Activated CD4-positive, alpha-beta T cell treated with anti-CD3 and anti-CD28 coated beads, Interleukin-2, amount 10 ng/mL, durations not matched to agents 24 days and 14 days (primary cell): Measurements from ENCODE around the gene CHP2. TPM values are rescaled to one million over a fixed set of nuclear protein-coding genes. Genes with fewer than 3 reads are reported as not detected.
"Not testable (repeated sequence)": the region's sequence is repeated elsewhere in the genome, so short reads cannot be mapped to it uniquely, and the experiment has no call there.

Experiments used
- DNase-seq: peaks from one replicate; pipeline ENCODE4 v3.0.0; 2022
- H3K27ac Mint-ChIP-seq: one replicate; pipeline ENCODE4 v1.8.0; 2022; ENCODE audit warnings: mild to moderate bottlenecking, mixed read lengths
- H3K27me3 Mint-ChIP-seq: one replicate; pipeline ENCODE4 v1.8.0; 2022; ENCODE audit warnings: mixed read lengths
- H3K36me3 Mint-ChIP-seq: one replicate; pipeline ENCODE4 v1.8.0; 2022; ENCODE audit warnings: low read depth, mild to moderate bottlenecking, mixed read lengths
- H3K4me1 Mint-ChIP-seq: one replicate; pipeline ENCODE4 v1.8.0; 2021; ENCODE audit warnings: mixed read lengths
- H3K4me3 Mint-ChIP-seq: one replicate; pipeline ENCODE4 v1.8.0; 2022; ENCODE audit warnings: mild to moderate bottlenecking, moderate library complexity, mixed read lengths
- H3K9me3 Mint-ChIP-seq: one replicate; pipeline ENCODE4 v1.8.0; 2021; ENCODE audit warnings: mixed read lengths
- intact Hi-C: fragments of 100-400 bp; cut with micrococcal nuclease; formaldehyde crosslinking; loops from one replicate; pipeline ENCODE4 v1.15.1; 2023
- total RNA-seq: library from RNA; stranded (reverse); gene quantifications from 2 replicates; pipeline ENCODE4 v1.2.3, GENCODE V29; 2022

Gene CHP2
- total RNA-seq, 1 donor from 2014 or later = not detected

DNA sequence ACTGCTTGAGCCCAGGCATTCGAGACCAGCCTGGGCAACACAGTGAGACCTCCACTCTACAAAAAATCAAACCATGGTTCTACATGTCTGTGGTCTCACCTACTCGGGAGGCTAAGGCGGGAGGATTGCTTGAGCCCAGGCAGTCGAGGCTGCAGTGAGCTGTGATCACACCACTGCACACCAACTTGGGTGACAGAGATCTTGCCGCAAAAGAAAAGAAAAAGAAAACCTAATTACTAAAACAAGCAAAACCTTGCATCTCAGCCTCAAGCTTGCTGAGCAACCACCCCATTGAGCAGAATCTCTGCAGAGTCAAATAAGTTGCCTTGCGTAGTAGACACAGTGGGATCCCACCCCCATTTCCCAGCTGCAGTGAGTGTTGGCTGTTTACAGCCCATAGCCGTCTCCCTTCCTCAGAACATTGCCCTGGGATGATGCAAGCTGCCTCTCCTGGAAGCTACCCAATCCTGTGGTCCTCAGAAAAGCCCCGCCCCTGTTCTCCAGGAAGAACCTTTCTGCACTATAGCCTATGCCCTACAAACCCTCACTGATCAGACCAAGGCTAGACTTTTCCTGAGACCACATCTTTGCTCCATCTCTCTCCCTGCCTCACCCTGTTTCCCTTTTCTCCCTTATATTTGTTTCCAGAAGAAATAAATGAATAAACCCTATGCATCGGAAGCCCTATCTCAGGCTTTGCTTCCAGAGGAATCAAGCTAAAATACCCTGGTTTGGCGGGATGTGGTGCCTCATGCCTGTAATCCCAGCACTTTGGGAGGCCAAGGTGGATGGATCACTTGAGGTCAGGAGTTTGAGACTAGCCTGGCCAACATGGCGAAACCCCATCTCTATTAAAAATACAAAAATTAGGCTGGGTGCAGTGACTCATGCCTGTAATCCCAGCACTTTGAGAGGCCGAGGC, 25.1 kb upstream of the CHP2 start:
- H3K4me1 Mint-ChIP-seq = peaks cover 2% of the 10 kb centered on the region
- H3K9me3 Mint-ChIP-seq = no peaks in the 10 kb centered on the region
- H3K36me3 Mint-ChIP-seq = no peaks in the 10 kb centered on the region
- no peak for DNase-seq
- H3K27me3 Mint-ChIP-seq = peaks cover 9% of the 10 kb centered on the region
- H3K27ac Mint-ChIP-seq = no peak overlapping the region
- intact Hi-C loops = no loop called here
- H3K4me3 Mint-ChIP-seq = no peak overlapping the region

DNA sequence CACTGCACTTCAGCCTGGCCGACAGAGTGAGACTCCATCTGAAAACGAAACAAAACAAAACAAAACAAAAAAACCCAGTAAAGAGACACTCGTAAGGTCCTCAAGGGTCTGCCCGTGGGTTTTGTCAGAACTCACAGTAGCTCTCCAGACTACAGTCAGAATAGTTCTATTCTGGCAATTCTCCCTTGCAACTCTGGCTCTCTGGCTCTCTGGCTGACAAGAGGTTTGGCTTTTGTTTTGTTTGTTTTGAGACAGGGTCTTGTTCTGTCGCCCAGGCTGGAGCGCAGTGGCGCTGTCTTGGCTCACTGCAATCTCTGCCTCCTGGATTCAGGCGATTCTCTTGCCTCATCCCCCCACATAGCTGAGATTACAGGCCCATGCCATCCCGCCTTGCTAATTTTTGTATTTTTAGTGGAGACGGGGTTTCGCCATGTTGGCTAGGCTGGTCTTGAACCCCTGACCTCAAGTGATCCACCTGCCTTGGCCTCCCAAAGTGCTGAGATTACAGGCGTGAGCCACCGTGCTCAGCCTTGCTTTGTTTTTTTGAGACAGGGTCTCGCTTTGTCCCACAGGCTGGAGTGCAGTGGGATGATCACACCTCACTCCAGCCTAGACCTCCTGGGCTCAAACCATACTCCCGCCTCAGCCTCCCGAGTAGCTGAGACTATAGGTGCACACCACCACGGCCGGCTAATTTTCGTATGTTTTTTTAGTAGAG, 20.5 kb upstream of the CHP2 start:
- Mint-ChIP-seq H3K4me3 (no peak overlapping the region), H3K27ac (no peak overlapping the region)

DNA sequence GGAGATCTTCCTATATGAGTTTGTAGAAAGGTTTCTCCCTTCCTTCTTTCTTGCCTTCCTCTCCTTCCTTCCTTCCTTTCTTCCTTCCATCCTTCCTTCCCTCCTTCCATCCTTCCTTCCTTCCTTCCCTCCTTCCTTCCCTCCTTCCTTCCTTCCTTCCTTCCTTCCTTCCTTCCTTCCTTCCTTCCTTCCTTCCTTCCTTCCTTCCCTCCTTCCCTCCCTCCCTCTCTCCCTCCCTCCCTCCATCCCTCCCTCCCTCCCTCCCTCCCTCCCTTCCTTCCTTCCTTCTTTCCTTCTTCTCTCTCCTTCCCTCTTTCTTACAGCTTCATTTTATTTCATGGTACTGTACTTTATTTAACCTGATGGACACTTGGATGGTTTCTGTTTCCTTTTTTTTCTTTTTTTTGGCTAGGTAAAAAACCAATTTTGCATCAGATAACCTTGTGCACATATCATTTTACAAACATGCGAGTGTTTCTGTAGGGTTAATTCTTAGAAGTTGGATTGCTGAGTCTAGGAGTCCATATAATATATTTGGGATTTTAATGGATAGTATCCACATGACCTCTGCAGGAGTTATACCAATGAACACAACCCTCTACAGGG, 17.3 kb upstream of the CHP2 start:
- H3K36me3 Mint-ChIP-seq, DNase-seq, H3K4me1 Mint-ChIP-seq, H3K9me3 Mint-ChIP-seq, H3K27ac Mint-ChIP-seq, H3K4me3 Mint-ChIP-seq: not testable (repeated sequence)
- intact Hi-C loops = loop anchor here (5.0 kb wide), 1 partner anchor 300 kb away; no protein-coding TSS in a partner anchor
- peaks cover 11% of the 10 kb centered on the region for H3K27me3 Mint-ChIP-seq

More for the DNA sequence above, 20.5 kb upstream of the CHP2 start:
- Mint-ChIP-seq H3K4me1 (peaks cover 5% of the 10 kb centered on the region), H3K27me3 (peaks cover 16% of the 10 kb centered on the region), H3K36me3 (no peaks in the 10 kb centered on the region), H3K9me3 (no peaks in the 10 kb centered on the region)
- intact Hi-C loops = no loop called here
- DNase-seq = no peak

DNA sequence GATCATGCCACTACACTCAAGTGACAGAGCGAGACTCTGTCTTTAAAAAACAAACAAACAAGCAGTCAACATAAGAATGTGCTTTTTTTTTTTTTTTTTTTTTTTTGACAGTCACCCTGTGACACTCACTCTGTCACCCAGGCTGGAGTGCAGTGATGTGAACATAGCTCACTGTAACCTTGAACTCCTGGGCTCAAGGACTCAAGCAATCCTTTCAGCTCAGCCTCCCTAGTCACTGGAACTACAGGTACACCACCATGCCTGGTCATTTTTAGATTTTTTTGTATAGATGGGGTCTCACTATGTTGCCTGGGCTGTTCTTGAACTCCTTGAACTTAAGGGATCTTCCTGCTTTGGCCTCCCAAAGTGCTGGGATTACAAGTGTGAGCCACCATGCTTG, 15.3 kb upstream of the CHP2 start:
- H3K27ac Mint-ChIP-seq = no peak overlapping the region
- H3K4me3 Mint-ChIP-seq = no peak overlapping the region
- intact Hi-C loops = loop anchor here (5.0 kb wide), 1 partner anchor 298 kb away; no protein-coding TSS in a partner anchor
- H3K27me3 Mint-ChIP-seq = peaks cover 18% of the 10 kb centered on the region
- H3K36me3 Mint-ChIP-seq = no peaks in the 10 kb centered on the region
- H3K9me3 Mint-ChIP-seq = no peaks in the 10 kb centered on the region
- no peak for DNase-seq
- H3K4me1 Mint-ChIP-seq = peaks cover 5% of the 10 kb centered on the region

DNA sequence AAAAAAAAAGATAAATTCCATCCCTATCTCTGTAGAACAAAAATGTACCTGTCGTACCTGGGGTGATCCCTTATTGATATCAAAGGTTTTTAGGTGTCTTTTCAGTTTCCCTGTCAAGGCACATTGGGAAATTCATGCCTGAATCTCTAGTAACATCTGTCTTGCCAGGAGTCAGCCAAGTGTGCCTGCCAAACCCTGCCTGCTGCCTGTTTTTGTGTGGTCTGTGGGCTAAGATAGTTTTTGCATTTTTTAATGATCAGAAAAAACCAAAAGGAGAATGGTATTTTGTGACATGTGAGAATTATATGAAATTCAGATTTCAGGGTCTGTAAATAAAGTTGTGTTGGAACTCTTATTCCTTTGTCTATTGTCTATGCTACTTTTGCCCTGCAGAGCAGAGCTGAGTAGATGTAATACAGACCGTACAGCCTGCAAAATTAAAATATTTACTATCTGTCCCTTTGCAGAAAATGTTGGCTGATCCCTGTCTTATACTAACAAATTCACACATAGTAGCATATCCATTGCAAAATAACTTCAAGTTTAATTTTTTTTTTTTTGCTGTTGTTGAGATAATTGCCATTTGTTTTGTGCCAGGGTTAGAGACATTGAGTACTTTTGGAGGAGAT, 13.0 kb upstream of the CHP2 start:
- DNase-seq = no peak
- intact Hi-C loops = no loop called here
- Mint-ChIP-seq H3K27ac (no peak overlapping the region), H3K4me1 (no peaks in the 10 kb centered on the region), H3K27me3 (peaks cover 26% of the 10 kb centered on the region), H3K9me3 (no peaks in the 10 kb centered on the region), H3K36me3 (no peaks in the 10 kb centered on the region), H3K4me3 (no peak overlapping the region)

DNA sequence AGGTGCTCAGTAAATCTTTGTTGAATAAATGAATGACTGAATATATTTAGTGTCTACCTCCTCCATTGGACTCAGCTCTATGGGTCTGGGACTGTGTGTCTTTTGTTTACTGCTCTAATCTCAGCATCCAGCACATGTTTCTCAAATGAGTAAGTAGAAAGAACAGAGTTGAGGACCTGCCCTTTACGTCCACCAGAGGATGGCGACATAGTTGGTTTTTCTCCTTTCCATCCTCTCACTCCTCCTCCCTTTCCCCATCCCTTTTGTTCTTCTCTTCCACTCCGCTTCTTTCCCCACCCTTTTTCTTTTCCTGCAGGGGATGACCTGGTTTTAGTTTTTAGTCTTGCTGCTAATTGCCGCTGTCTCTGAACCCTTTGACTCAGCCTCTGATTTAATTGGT, 12.1 kb upstream of the CHP2 start:
- H3K27ac Mint-ChIP-seq = no peak overlapping the region
- no peaks in the 10 kb centered on the region for H3K36me3 Mint-ChIP-seq
- no peaks in the 10 kb centered on the region for H3K4me1 Mint-ChIP-seq
- no peak overlapping the region for H3K4me3 Mint-ChIP-seq
- intact Hi-C loops = no loop called here
- no peaks in the 10 kb centered on the region for H3K9me3 Mint-ChIP-seq
- peaks cover 31% of the 10 kb centered on the region for H3K27me3 Mint-ChIP-seq
- no peak for DNase-seq

DNA sequence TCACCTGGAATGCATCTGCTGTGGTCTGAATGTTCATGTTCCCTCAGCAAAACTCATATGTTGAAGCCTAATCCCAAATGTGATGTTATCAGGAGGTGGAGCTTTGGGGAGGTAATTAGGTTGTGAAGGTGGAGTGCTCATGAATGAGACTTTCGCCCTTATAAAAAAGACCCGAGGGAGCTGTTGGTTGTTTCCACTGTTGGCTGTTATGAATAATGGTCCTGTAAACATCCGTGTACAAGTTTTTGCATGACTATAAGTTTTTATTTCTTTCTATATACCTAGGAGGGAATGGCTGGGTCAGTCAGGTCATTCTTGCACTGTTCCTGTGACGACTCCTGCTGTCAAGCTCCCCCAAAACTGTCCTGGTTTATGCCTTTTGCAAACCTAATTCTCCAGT, 9.6 kb upstream of the CHP2 start:
- no peak overlapping the region for H3K27ac Mint-ChIP-seq
- no peaks in the 10 kb centered on the region for H3K4me1 Mint-ChIP-seq
- intact Hi-C loops = no loop called here
- no peaks in the 10 kb centered on the region for H3K36me3 Mint-ChIP-seq
- DNase-seq = no peak
- no peak overlapping the region for H3K4me3 Mint-ChIP-seq
- no peaks in the 10 kb centered on the region for H3K9me3 Mint-ChIP-seq
- peaks cover 29% of the 10 kb centered on the region for H3K27me3 Mint-ChIP-seq

DNA sequence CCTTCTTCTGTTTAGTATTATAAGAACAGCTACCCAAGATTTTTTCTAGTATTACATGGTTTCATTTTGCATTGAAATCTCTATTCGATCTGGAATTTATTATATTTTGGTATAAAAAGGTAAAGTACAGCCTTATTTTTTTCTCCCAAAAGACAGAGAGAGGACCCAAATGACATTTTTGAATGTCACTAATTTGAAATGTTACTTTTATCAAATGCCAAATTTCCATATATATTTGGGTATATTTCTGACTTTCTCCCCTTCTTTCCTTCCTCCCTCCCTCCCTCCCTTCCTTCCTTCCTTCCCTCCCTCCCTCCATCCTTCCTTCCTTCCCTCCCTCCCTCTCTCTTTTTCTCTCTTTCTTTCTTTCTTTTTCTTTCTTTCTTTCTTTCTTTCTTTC, 6.2 kb upstream of the CHP2 start:
- no peak overlapping the region for H3K27ac Mint-ChIP-seq

DNA sequence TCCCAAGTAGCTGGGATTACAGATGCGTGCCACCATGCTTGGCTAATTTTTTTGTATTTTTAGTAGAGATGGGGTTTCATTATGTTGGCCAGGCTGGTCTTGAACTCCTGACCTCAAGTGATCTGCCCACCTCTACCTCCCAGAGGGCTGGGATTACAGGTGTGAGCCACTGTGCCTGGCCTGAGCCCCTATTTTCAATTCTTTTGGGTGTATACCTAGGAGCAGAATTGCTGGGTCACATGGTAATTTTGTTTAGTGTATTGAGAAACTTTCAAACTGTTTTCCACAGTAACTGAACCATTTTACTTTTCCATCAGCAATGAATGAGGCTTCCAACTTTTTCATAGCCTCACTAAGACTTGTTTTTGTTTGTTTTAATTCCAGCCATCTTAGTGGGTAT, 3.8 kb upstream of the CHP2 start:
- DNase-seq, H3K4me1 Mint-ChIP-seq, H3K27ac Mint-ChIP-seq, H3K36me3 Mint-ChIP-seq, intact Hi-C loops, H3K9me3 Mint-ChIP-seq, H3K4me3 Mint-ChIP-seq: not testable (repeated sequence)
- peaks cover 45% of the 10 kb centered on the region for H3K27me3 Mint-ChIP-seq

More for the DNA sequence above, 6.2 kb upstream of the CHP2 start:
- intact Hi-C loops = no loop called here
- Mint-ChIP-seq H3K9me3 (no peaks in the 10 kb centered on the region), H3K27me3 (peaks cover 30% of the 10 kb centered on the region), H3K4me1 (no peaks in the 10 kb centered on the region), H3K36me3 (no peaks in the 10 kb centered on the region), H3K4me3 (no peak overlapping the region)
- no peak for DNase-seq

DNA sequence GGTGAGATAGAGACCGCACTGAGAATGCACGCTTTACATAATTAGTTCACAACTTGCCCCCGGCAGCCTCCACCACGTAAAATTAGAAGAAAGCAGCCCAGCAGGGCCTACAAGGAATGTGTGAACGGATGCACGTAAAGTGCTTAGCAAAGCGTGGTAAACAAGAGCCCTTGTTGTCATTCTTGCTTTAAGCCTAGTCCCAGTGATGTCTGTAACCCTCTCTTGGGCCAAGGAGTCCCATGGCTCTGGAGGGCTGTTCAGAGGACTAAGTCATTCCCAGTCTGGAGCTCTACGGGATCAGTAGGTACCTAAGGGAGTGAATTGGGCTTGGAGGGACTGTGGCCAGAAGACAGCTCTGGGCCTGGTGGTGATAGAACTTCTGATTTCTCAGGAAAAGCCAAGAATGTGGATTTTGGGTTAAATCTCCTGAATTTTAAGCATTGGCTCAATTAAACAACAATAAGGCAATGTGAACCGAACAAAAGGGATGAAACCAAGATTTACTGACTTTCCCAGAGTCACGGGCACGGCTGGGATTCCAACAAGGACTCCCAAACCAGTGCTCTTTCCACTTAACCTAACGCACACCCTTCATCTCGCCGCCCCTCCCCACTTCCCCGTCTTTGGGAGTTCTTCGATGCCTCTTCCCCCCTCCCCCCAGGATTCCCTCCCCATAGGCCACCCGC, 775 bp upstream of the CHP2 start:
- no peaks in the 10 kb centered on the region for H3K4me1 Mint-ChIP-seq
- no peaks in the 10 kb centered on the region for H3K36me3 Mint-ChIP-seq
- no peak overlapping the region for H3K4me3 Mint-ChIP-seq
- H3K9me3 Mint-ChIP-seq = no peaks in the 10 kb centered on the region
- no peak overlapping the region for H3K27ac Mint-ChIP-seq
- no peak for DNase-seq
- intact Hi-C loops = no loop called here
- H3K27me3 Mint-ChIP-seq = peaks cover 54% of the 10 kb centered on the region

DNA sequence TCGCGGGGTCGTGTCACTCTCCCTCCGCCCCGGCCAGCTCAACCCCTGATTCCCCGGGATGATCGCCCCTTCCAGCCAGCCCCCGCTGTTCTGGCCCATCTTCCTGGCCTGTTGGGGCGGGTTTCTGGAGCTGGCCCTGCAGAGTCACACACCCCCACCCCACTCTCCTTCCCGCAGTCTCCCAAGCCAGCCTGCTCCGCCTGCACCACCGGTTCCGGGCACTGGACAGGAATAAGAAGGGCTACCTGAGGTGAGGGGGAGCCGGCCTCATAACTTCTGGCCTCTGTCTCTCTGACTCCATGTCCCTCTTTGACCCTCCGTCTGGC, 621 bp downstream of the CHP2 start:
- intact Hi-C loops = no loop called here
- Mint-ChIP-seq H3K9me3 (no peaks in the 10 kb centered on the region), H3K4me3 (no peak overlapping the region), H3K27ac (no peak overlapping the region), H3K27me3 (peaks cover 55% of the 10 kb centered on the region), H3K4me1 (no peaks in the 10 kb centered on the region), H3K36me3 (no peaks in the 10 kb centered on the region)
- DNase-seq = no peak

DNA sequence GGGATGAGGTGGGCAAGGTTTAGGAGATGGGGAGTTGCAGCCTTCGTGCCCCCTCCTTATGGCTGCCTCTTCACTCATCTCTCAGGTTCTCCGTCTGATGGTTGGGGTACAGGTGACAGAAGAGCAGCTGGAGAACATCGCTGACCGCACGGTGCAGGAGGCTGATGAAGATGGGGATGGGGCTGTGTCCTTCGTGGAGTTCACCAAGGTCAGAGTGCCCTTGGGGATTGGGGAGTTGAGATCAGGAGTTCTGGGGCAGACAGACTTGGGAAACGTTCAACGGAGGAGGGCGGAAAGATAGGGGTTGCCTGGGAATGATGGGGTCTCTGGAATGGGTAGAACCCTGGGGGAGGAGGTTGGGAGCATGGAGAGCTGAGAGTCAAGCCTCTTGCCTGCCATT, 2.3 kb downstream of the CHP2 start:
- peaks cover 54% of the 10 kb centered on the region for H3K27me3 Mint-ChIP-seq

DNA sequence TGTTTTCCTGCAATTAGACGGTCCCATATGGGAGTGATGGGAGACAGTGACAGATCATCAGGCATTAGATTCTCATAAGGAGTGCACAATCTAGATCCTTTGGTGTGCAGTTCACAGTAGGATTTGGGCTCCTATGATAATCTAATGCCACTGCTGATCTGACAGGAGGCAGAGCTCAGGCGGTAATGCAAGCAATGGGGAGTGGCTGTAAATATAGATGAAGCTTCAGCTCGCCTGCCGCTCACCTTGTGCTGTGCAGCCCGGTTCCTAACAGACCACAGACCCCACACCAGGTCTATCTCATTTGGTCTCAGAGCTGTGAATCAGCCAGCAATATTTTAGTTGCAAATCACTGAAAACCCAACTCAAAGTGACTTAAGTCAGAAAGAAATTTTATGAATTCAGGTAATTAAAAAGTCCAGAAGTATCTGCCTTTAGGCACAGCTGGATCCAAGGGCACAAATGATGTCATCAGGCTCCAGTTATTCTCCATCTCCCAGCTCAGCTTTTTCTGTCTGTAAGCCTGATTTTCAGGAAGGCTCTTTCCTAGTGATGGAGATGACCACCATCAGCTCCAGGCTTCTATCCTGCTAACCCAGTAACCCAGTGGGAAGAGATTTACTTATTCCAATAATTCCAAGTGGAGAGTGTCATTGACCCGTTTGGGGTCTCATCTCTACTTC, 3.3 kb downstream of the CHP2 start:
- H3K4me1 Mint-ChIP-seq = no peaks in the 10 kb centered on the region
- peaks cover 47% of the 10 kb centered on the region for H3K27me3 Mint-ChIP-seq
- H3K4me3 Mint-ChIP-seq = no peak overlapping the region
- DNase-seq = no peak
- intact Hi-C loops = no loop called here
- no peaks in the 10 kb centered on the region for H3K9me3 Mint-ChIP-seq
- H3K36me3 Mint-ChIP-seq = no peaks in the 10 kb centered on the region
- H3K27ac Mint-ChIP-seq = no peak overlapping the region

More for the DNA sequence above, 2.3 kb downstream of the CHP2 start:
- intact Hi-C loops = no loop called here
- no peak overlapping the region for H3K27ac Mint-ChIP-seq
- H3K36me3 Mint-ChIP-seq = no peaks in the 10 kb centered on the region
- H3K9me3 Mint-ChIP-seq = no peaks in the 10 kb centered on the region
- DNase-seq = no peak
- H3K4me1 Mint-ChIP-seq = no peaks in the 10 kb centered on the region
- H3K4me3 Mint-ChIP-seq = no peak overlapping the region
